HG03097 (cell line): ENCODE data around the gene EMILIN2.
"Not testable (repeated sequence)": the region's sequence is repeated elsewhere in the genome, so short reads cannot be mapped to it uniquely, and the experiment has no call there.

Experiments used
- ATAC-seq: cut with Tn5 transposase; IDR thresholded peaks from one replicate; pipeline ENCODE4 v1.9.1; 2021; ENCODE audit not compliant: unreplicated experiment, low FRiP score

The EMILIN2 gene

DNA sequence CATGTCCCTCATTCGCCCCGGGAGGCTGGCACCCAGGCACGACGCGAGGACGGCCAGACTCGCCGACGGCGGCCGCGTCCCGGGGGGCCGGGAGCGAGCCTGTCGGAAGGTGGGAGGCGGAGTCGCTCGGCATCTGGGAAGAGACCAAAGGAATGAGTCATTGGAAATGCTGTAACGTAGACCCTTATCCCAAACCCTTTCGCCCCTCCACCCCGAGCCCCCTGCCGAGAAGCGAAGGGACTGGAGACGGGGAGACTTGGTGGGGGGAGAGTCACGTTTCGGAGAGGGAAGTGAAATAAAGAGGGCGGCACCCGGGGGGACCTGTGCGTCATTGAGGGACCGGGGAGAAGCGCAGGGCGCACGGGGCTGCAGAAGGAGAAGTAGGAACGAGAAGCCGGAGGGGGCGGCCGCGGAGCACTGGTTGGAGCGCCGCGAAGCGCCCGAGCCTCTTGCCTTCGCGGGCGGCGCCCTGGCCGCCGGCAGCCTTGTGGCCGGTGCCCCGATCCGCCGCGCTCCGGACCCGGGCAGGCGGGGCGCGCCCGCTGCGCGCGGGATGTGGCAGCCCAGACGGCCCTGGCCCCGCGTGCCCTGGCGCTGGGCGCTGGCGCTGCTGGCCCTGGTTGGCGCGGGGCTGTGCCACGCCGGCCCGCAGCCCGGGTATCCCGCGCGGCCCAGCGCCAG is at the start of gene EMILIN2:
Gene EMILIN2, plus strand, starts transcription at position 371 of the 681 bp plus-strand sequence. Its CDS starts 183 bp downstream, at position 554.
- ATAC-seq: no peak

GRCh38 chr18:2797951-2798350 is 48.9 kb upstream of the EMILIN2 start:
- no peak for ATAC-seq

GRCh38 chr18:2799369-2799768 is 47.4 kb upstream of the EMILIN2 start:
- ATAC-seq: no peak

DNA sequence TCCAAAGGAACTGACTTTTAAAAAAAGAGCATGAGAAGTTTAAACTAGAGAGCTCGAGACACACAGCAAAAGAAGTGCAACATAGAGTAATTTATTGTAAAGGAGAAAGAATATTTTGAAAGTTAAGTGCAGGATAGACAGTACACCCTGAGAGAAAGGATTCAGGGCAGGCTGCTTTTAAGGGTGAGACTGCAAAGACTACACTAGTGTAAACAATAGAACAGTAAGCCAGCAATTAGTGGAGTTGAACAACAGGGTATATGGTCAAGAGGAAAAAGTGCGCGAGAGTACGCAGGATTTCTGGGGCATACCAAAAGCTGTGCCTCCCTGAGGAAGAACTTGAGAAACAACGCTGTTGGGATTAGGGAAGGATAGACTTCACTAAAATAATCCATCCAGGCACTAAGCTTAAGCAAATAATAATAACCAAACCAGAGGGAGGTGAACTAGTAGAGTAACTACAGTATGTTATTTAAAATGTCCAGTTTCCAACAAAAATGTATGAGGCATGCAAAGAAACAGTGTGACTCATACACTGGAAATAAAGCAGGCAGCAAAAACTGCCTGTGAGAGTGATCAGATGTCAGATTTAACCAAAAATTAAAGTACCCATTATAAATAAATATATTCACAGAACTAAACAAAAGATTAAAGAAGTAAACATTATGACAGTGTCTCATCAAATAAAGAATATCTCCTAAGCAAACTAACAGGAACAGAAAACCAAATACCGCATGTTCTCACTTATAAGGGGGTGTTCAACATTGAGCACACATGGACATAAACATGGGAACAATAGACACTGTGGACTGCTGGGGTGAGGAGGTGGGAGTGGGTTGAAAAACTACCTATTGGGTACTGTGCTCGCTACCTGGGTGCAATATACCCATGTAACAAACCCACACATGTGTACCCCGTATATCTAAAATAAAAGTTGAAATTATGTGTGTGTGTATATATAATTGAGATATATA is 40.5 kb upstream of the EMILIN2 start:
- no peak for ATAC-seq

GRCh38 chr18:2808640-2809039 is 38.2 kb upstream of the EMILIN2 start:
- ATAC-seq: not testable (repeated sequence)

DNA sequence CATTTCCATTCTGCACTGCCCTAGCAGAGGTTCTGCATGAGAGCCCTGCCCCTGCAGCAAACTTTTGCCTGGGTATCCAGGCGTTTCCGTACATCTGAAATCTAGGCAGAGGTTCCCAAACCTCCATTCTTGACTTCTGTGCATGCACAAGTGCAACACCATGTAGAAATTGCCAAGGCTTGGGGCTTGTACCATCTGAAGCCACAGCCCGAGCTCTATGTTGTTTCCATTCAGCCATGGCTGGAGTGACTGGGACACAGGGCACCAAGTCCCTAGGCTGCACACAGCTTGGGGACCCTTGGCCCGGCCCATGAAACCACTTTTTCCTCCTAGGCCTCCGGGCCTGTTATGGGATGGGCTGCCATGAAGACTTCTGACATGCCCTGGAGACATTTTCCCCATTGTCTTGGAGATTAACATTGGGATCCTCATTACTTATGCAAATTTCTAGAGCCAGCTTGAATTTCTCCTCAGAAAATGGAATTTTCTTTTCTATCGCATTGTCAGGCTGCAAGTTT is 37.1 kb upstream of the EMILIN2 start:
- not testable (repeated sequence) for ATAC-seq

- no peak for ATAC-seq
Observed at GRCh38 chr18:2811416-2811815, 35.4 kb upstream of the EMILIN2 start.

DNA sequence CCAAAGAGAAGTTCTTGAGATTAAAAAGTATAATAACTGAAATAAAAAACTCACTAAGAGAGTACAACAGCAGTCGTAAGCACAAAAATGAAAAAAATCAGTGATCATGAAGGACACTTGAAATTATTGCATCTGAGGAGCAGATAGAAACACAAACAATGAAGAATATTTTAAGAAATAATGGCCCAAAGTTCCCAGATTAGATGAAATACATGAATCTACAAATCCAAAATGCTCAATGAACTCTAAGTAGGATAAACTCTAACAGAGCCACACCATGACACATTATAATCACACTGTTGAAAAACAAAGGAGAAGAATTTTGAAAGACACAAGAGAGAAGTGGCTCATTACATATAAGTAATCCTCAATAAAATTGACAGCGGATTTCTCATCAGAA is 31.9 kb upstream of the EMILIN2 start:
- ATAC-seq: no peak

DNA sequence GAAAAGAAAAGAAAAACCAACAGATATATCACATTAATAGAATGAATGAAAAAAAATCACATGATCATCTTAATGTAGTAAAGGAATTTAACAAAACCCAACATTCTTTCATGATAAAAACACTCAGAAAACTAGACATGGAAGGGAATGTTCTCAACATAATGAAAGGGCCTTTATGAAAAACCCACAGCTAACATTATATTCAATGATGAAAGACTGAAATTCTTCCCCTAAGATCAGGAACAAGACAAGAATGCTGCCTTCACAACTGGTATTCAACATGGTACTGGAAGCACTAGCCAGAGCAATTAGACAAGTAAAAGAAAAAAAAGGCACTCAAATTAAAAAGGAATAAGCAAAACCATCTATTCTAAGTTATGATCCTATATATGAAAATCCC is 28.5 kb upstream of the EMILIN2 start:
- ATAC-seq: no peak

DNA sequence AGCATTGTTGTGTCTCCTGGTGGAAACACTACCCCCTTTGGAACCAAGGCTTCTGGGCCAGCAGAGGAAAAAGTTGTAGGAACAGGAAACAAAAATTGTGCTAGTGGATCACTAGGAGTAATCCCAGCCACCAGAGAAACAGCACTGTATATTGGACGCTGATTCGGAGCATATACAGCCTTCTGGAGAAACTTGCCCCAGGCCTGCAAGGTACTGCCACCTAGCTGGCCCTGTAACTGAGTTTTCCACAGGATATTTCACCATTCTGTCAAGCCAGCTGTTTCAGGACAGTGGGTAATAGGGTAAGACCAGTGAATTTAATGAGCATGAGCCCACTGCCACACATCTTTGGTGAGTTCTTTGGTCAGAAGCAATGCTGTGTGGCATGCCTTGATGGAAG is 25.1 kb upstream of the EMILIN2 start:
- ATAC-seq: no peak

- no peak for ATAC-seq
Observed at GRCh38 chr18:2822213-2822921, 24.4 kb upstream of the EMILIN2 start.

- ATAC-seq: no peak
Observed at GRCh38 chr18:2823202-2823601, 23.6 kb upstream of the EMILIN2 start.

- ATAC-seq: no peak
Observed at GRCh38 chr18:2823966-2824365, 22.8 kb upstream of the EMILIN2 start.

GRCh38 chr18:2824865-2825264 is 21.9 kb upstream of the EMILIN2 start:
- ATAC-seq: no peak

DNA sequence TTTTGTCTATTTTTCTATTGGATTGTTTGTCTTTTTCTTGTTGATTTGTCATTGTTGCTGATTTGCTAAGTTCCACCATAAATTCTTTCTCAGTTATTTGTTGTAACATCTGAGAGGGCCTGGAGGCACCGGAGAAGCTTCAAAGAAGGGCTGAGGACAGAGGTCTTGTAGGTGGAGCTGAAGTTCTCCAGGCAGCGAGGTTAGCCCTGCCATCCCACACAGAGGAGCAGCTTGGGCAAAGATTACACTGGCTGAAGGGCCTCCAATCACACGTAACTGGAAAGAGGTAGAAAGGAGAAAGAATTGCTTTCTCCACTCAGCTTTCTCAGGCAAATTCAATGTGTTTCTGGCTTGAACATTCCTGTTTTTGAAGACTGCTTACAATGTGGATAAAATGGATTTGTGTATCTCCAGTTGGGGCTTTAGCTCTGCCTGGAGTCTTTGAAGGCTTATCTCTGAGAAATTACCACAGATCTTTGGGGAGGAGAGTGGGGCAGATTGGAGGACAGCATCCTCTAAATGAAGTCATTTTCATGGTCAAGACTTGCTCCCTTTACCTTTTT is 21.1 kb upstream of the EMILIN2 start:
- no peak for ATAC-seq

GRCh38 chr18:2826581-2826980 is 20.2 kb upstream of the EMILIN2 start:
- ATAC-seq: no peak

DNA sequence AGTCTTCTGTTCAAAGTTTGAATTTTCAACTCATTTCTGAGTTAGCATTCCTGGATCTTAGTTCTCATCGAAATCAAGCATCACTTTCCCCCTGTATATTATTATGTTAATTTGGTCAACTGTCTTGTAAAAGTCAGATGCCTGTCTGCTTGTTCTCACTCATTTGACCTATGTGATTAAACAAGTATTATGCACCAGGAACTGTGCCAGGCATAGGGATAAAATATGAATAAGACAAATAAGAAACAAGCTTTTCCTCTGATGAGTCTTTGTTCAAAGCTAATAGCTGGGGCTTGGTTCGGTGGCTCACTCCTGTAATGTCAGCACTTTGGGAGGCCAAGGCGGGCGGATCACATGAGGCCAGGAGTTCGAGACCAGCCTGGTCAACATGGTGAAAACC is 19.7 kb upstream of the EMILIN2 start:
- no peak for ATAC-seq

DNA sequence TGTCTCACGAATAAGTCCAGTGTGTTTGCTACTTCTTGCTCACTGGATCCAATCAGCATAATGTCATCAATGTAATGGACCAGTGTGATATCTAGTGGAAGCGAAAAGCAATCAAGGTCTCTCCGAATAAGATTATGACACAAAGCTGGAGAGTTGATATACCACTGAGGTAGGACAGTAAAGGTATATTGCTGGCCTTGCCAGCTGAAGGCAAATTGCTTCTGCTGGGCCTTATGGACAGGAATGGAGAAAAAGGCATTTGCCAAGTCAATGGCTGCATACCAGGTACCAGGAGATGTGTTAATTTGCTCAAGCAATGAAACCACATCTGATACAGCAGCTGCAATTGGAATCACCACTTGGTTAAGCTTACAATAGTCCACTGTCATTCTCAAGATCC is 10.7 kb upstream of the EMILIN2 start:
- not testable (repeated sequence) for ATAC-seq

- ATAC-seq: not testable (repeated sequence)
Observed at GRCh38 chr18:2837290-2837689, 9.5 kb upstream of the EMILIN2 start.

DNA sequence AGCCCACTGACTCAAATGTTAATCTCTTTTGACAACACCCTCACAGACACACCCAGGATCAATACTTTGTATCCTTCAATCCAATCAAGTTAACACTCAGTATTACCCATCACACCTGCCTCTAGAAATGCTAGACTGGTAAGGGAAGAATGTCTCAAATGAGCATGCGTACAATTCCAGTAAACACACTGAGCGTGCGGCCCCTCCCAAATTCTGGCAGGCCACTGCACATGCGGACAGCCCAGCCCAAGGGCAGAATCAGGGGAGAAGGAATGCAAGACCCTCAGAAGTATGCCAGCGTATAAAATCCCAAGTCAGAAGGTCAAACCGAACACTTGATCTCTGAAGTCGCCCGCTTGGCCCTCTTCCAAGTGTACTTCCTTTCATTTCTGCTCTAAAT is 7.6 kb upstream of the EMILIN2 start:
- no peak for ATAC-seq

DNA sequence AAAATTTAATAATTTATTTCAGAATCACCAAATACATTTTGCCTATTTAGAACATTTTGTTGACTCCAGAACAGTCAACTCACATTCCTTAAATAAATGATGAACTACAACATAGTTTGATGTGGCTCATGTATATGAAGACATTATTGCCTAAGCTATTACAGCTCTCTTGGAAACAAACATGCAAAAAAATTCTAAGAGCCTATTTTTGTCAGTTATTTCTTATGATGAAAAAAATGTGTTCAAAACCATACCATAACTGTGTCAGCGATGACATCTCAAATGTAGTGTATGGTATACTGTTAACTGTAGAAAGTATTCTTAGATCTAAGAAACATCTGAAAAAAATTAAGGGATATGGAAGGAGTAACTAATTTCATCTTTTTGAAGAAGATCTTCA is 6.3 kb upstream of the EMILIN2 start:
- no peak for ATAC-seq
